ENCODE results near the gene FHIT.

FHIT gene

GRCh38 chr3:60188803-60189202 lies 1062.4 kb downstream of the FHIT start:
- no peak for DNase-seq

- no peak for DNase-seq
Observed at GRCh38 chr3:60187343-60187742, 1063.9 kb downstream of the FHIT start.

GRCh38 chr3:60186359-60186758 lies 1064.9 kb downstream of the FHIT start:
- DNase-seq: no peak

- DNase-seq: no peak
Observed at GRCh38 chr3:60185161-60185560, 1066.1 kb downstream of the FHIT start.

- no peak for DNase-seq
Observed at GRCh38 chr3:60182697-60183096, 1068.6 kb downstream of the FHIT start.

- no peak for DNase-seq
Observed at GRCh38 chr3:60178931-60179653, 1072.2 kb downstream of the FHIT start.

GRCh38 chr3:60177726-60178125 lies 1073.5 kb downstream of the FHIT start:
- no peak for DNase-seq

GRCh38 chr3:60176614-60177013 lies 1074.6 kb downstream of the FHIT start:
- DNase-seq: no peak

- no peak for DNase-seq
Observed at GRCh38 chr3:60175680-60176079, 1075.6 kb downstream of the FHIT start.

GRCh38 chr3:60169755-60170154 lies 1081.5 kb downstream of the FHIT start:
- DNase-seq: no peak

- no peak for DNase-seq
Observed at GRCh38 chr3:60167186-60167585, 1084.1 kb downstream of the FHIT start.

GRCh38 chr3:60160822-60161748 lies 1090.2 kb downstream of the FHIT start:
- no peak for DNase-seq

GRCh38 chr3:60160111-60160821 lies 1091.0 kb downstream of the FHIT start:
- no peak for DNase-seq

- DNase-seq: no peak
Observed at GRCh38 chr3:60158035-60158434, 1093.2 kb downstream of the FHIT start.

- DNase-seq: no peak
Observed at GRCh38 chr3:60154011-60154410, 1097.2 kb downstream of the FHIT start.

- DNase-seq: no peak
Observed at GRCh38 chr3:60153221-60153999, 1097.8 kb downstream of the FHIT start.

- no peak for DNase-seq
Observed at GRCh38 chr3:60149501-60149900, 1101.8 kb downstream of the FHIT start.

GRCh38 chr3:60147249-60147950 lies 1103.9 kb downstream of the FHIT start:
- DNase-seq: no peak

GRCh38 chr3:60146121-60146520 lies 1105.1 kb downstream of the FHIT start:
- DNase-seq: no peak

- no peak for DNase-seq
Observed at GRCh38 chr3:60144071-60144470, 1107.2 kb downstream of the FHIT start.

GRCh38 chr3:60142009-60142408 lies 1109.2 kb downstream of the FHIT start:
- DNase-seq: no peak

- no peak for DNase-seq
Observed at GRCh38 chr3:60140160-60140559, 1111.1 kb downstream of the FHIT start.
